Keratinocyte (primary cell): Measurements from ENCODE around the gene MPLKIP. TPM values are rescaled to one million over a fixed set of nuclear protein-coding genes. Genes with fewer than 3 reads are reported as not detected.

Experiments
- DNase-seq: peaks from one replicate; pipeline ENCODE4 v3.0.0-alpha.2; 2011; ENCODE audit warnings: low read depth, missing footprints, low spot score
- FAIRE-seq: peaks from 2 replicates; lab custom pipeline; 2011; peaks lifted over from hg19 to GRCh38; lab: Jason Lieb, UNC
- H2AFZ ChIP-seq: 2 replicates; pipeline ENCODE4 v1.6.0; 2012; ENCODE audit warnings: low read length, control low read depth, inconsistent platforms; ENCODE audit not compliant: control insufficient read depth
- H3K27ac ChIP-seq: 2 replicates; pipeline ENCODE4 v1.5.1; 2011; ENCODE audit warnings: low read length; ENCODE audit not compliant: control insufficient read depth, insufficient read depth
- H3K27me3 ChIP-seq: 3 replicates; pipeline ENCODE4 v1.6.0; 2011; ENCODE audit warnings: low read length; ENCODE audit not compliant: control insufficient read depth, insufficient read depth; ENCODE audit errors: extremely low read depth
- H3K36me3 ChIP-seq, 2 experiments: 2 replicates in 1 of 2; 3 replicates in 1 of 2; pipeline ENCODE4 v1.5.1; 2011; ENCODE audit warnings: low read length in 2 of 2, mild to moderate bottlenecking in 1 of 2; ENCODE audit not compliant: control insufficient read depth in 2 of 2, insufficient read depth in 2 of 2; ENCODE audit errors: extremely low read depth in 1 of 2
- H3K4me1 ChIP-seq: 3 replicates; pipeline ENCODE4 v1.5.1; 2011; ENCODE audit warnings: low read length; ENCODE audit not compliant: control insufficient read depth, insufficient read depth; ENCODE audit errors: extremely low read depth
- H3K4me2 ChIP-seq: 3 replicates; pipeline ENCODE4 v1.6.0; 2011; ENCODE audit warnings: low read depth, low read length; ENCODE audit not compliant: control insufficient read depth, insufficient read depth; ENCODE audit errors: extremely low read depth
- H3K4me3 ChIP-seq, 3 experiments: fragments of 200-600 bp in 1 of 3; sonication (generic) in 1 of 3; 2 replicates in 2 of 3; 3 replicates in 1 of 3; pipeline ENCODE4 v1.5.1; 2011 to 2016; ENCODE audit warnings: low read length in 3 of 3, mild to moderate bottlenecking in 3 of 3, control low read depth in 2 of 3, inconsistent platforms in 1 of 3, low read depth in 1 of 3, mixed read lengths in 1 of 3, mixed run types in 1 of 3, moderate library complexity in 1 of 3; ENCODE audit not compliant: control insufficient read depth in 2 of 3, insufficient read depth in 2 of 3; ENCODE audit errors: extremely low read depth in 1 of 3
- H3K79me2 ChIP-seq: 2 replicates; pipeline ENCODE4 v1.6.0; 2012; ENCODE audit warnings: low read length; ENCODE audit not compliant: control insufficient read depth, insufficient read depth
- H3K9ac ChIP-seq: 3 replicates; pipeline ENCODE4 v1.6.0; 2011; ENCODE audit warnings: low read length; ENCODE audit not compliant: control insufficient read depth, insufficient read depth; ENCODE audit errors: extremely low read depth
- H3K9me1 ChIP-seq: 3 replicates; pipeline ENCODE4 v1.6.0; 2011; ENCODE audit warnings: low read length; ENCODE audit not compliant: control insufficient read depth, insufficient read depth; ENCODE audit errors: extremely low read depth
- H3K9me3 ChIP-seq: 2 replicates; pipeline ENCODE4 v1.5.1; 2012; ENCODE audit warnings: low read depth, low read length; ENCODE audit not compliant: control insufficient read depth
- H4K20me1 ChIP-seq: 3 replicates; pipeline ENCODE4 v1.6.0; 2011; ENCODE audit warnings: low read length; ENCODE audit not compliant: control insufficient read depth, insufficient read depth; ENCODE audit errors: extremely low read depth
- EZH2 ChIP-seq: IDR thresholded peaks from one replicate; pipeline ENCODE4 v1.6.1; 2012; ENCODE audit warnings: inconsistent platforms, mild to moderate bottlenecking, low read length, moderate library complexity
- dilution Hi-C: fragments of 300-500 bp; cut with MboI; formaldehyde crosslinking; loops from one replicate; pipeline ENCODE4 v1.7.0; 2020; ENCODE audit warnings: low sequenced_read_pairs; ENCODE audit not compliant: extremely low pct_ligation_motif_present
- polyA plus RNA-seq, 5 experiments: library from polyadenylated mRNA; depleted of rRNA in 3 of 5; stranded (reverse) in 3 of 5; stranded (forward) in 1 of 5; unstranded in 1 of 5; fragments of >200 nt; gene quantifications; 1 replicate in 1 of 5; 2 replicates in 3 of 5; 3 replicates in 1 of 5; pipeline versions ENCODE4 v1.2.1 to v1.2.3, GENCODE V29; 2011 to 2012; ENCODE audit warnings: missing spikeins in 2 of 5, low read depth in 1 of 5, low replicate concordance in 1 of 5
- TF ChIP-seq, protein P1 (sequence below), 3 experiments: IDR thresholded peaks in 1 of 3; conservative IDR thresholded peaks in 1 of 3; optimal IDR thresholded peaks in 1 of 3; 2 replicates in 2 of 3; 3 replicates in 1 of 3; pipeline versions ENCODE3 to v1.5.1; 2011; ENCODE audit warnings: low read length in 3 of 3, mild to moderate bottlenecking in 3 of 3, moderate library complexity in 2 of 3, control low read depth in 1 of 3, inconsistent platforms in 1 of 3; ENCODE audit not compliant: insufficient read depth in 2 of 3; ENCODE audit errors: extremely low read depth in 1 of 3

MPLKIP gene
- polyA plus RNA-seq, 1 donor (not counting 4 experiments of a cell fraction or from before 2014, with no cell fraction given), result 43.3 TPM

DNA sequence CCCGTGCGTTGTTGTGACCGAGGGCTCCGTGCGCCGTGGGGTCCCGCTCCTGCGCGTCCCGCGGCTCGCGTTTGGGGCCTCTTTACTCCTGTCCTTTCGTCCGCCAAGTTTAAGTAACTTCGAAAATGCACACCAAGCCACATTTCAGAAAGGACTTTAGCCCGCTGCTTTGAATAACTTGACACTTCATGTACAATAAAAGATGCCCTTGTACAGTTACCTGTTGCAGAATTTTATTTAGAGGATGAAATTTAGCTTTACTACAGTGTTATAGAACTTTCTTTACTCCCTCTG is 842 bp upstream of the MPLKIP start:
- no peak for FAIRE-seq
- peak overlapping the region; percentile 76 to 91 (median 90) for H3K4me3 ChIP-seq
- no peaks in the 10 kb centered on the region for H3K9me1 ChIP-seq
- H3K9ac ChIP-seq, result peak overlapping the region; percentile 92
- H3K79me2 ChIP-seq, result peaks cover 41% of the 10 kb centered on the region
- no peaks in the 10 kb centered on the region for H3K9me3 ChIP-seq
- peaks cover 13% of the 10 kb centered on the region for H3K4me1 ChIP-seq
- H3K27ac ChIP-seq, result peak overlapping the region; percentile 90
- peaks cover 4% of the 10 kb centered on the region for H4K20me1 ChIP-seq
- TF ChIP-seq, protein P1, sequence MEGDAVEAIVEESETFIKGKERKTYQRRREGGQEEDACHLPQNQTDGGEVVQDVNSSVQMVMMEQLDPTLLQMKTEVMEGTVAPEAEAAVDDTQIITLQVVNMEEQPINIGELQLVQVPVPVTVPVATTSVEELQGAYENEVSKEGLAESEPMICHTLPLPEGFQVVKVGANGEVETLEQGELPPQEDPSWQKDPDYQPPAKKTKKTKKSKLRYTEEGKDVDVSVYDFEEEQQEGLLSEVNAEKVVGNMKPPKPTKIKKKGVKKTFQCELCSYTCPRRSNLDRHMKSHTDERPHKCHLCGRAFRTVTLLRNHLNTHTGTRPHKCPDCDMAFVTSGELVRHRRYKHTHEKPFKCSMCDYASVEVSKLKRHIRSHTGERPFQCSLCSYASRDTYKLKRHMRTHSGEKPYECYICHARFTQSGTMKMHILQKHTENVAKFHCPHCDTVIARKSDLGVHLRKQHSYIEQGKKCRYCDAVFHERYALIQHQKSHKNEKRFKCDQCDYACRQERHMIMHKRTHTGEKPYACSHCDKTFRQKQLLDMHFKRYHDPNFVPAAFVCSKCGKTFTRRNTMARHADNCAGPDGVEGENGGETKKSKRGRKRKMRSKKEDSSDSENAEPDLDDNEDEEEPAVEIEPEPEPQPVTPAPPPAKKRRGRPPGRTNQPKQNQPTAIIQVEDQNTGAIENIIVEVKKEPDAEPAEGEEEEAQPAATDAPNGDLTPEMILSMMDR (optimal IDR thresholded peaks at IDR 0.05 in 1 of 3, IDR thresholded peaks at IDR 0.05 in 1 of 3, conservative IDR thresholded peaks at IDR 0.05 in 1 of 3; ENCODE audit: extremely low read depth in 1 of 3, insufficient read depth in 2 of 3, low read length in 3 of 3), result no peak
- no peak for TF ChIP-seq EZH2
- H2AFZ ChIP-seq, result peak overlapping the region; percentile 93
- no peak for DNase-seq
- H3K36me3 ChIP-seq, result no peaks in the 10 kb centered on the region
- dilution Hi-C loops, result no loop called here
- no peaks in the 10 kb centered on the region for H3K27me3 ChIP-seq
- peak overlapping the region; percentile 86 for H3K4me2 ChIP-seq

DNA sequence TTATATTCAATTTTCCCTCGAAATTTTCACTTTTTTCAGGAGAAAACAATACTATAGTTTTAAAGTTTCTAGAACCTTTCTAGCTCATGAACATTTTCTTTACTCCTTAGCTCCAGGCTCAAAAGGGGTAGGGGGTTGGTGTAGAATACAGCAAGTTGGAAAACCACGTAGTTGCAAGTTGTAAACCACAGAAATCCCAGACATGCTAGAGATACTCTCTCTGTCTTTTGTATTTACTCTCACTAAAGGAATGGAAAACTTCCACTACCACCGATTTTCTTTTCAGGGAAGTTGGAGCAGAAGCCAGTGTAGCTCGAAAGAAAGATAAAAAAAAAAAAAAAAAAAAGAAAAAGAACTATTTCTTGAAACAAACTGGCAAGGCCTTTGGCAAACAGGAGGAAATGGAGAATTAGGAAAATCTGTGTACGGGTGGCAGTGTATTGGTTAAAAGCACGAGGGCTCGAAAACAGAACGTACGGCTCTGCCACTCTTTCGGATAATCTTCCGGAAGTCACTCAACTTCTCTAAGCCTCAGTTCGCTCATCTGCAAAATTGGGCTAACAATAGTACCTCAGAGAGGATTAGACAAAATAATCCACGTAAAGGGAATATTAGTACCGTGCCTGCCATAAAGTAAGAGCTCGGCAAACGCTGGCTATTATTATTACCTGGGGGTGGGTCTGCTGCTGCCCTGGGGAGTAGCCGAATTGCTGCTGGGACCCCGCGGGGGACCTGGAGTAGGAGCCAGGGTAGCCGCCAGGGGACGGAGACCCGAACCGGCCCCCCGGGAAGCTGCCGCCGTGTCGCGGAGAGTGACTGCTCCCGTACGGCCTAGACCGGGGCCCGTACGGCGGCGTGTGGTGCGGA is 628 bp downstream of the MPLKIP start:
- Histone ChIP-seq H3K79me2 (peaks cover 55% of the 10 kb centered on the region), H3K4me2 (peak overlapping the region; percentile 97), H3K36me3 (no peaks in the 10 kb centered on the region), H3K9me1 (no peaks in the 10 kb centered on the region), H3K27ac (peak overlapping the region; percentile 90), H2AFZ (peak overlapping the region; percentile 97), H3K9ac (peak overlapping the region; percentile 92), H3K4me3 (peak overlapping the region; percentile 76 to 91 (median 90)), H4K20me1 (peaks cover 4% of the 10 kb centered on the region), H3K9me3 (no peaks in the 10 kb centered on the region), H3K27me3 (no peaks in the 10 kb centered on the region), H3K4me1 (peaks cover 13% of the 10 kb centered on the region)
- dilution Hi-C loops, result no loop called here
- FAIRE-seq (no peak), DNase-seq (no peak)
- TF ChIP-seq EZH2, result no peak
- TF ChIP-seq, protein P1 (optimal IDR thresholded peaks at IDR 0.05 in 1 of 3, IDR thresholded peaks at IDR 0.05 in 1 of 3, conservative IDR thresholded peaks at IDR 0.05 in 1 of 3; ENCODE audit: extremely low read depth in 1 of 3, insufficient read depth in 2 of 3, low read length in 3 of 3), result no peak
